Tibial nerve (tissue), 3 donors: ENCODE data around the gene TTC23.

ENCODE experiments used
- POLR2A ChIP-seq, 2 donors: fragments of 450-650 bp; IDR thresholded peaks; one replicate each; pipeline ENCODE4 v1.6.1; 2017; ENCODE audit warnings: antibody characterized with exemption in 2 of 2, mild to moderate bottlenecking in 2 of 2, moderate library complexity in 2 of 2
- TF ChIP-seq, protein P1 (sequence below), 5 experiments: fragments of 200-600 bp in 3 of 5; fragments of 450-650 bp in 2 of 5; sonication (generic) in 3 of 5; IDR thresholded peaks; one replicate each; pipeline ENCODE4 v1.5.1; 2016 to 2019; ENCODE audit warnings: antibody characterized with exemption in 5 of 5, mild to moderate bottlenecking in 3 of 5, moderate library complexity in 2 of 5

DNA sequence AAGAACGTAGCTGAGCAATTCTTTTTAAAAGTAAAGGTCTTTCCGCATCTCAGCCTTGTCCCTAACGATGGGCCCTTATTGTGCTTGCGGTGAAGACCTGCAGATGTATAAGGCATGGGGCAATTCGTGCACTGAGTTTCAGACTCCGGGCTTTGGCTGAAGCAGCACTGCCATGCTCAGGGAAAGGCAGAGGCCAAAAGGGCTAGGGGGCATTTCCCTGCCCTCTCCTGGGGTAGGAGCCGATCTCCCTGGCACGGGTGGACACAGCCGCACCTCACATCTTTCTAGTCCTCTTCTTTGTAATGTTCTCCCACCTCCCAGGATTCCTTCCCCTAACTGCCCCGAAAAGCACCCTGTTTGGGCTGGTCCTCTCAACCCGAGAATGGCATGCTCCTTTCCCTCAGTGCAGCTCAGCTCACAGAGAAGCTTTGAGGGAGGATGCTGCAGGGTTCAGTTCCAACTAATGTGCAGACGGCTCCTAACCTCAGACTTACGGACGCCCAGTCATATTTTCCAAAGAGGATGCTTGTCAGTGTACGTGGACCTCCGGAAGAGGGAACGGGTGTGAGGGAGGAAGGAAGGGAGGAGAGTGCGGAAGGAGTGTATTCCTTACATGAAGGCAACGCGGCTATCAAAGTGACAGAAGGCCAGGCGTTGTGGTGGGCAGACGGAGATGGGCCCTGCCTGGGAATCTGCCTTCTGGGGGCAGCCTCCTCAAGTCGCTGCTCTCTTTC lies 83.3 kb downstream of the TTC23 start:
- TF ChIP-seq POLR2A (IDR thresholded peaks at IDR 0.05) = no peak
- TF ChIP-seq, protein P1, sequence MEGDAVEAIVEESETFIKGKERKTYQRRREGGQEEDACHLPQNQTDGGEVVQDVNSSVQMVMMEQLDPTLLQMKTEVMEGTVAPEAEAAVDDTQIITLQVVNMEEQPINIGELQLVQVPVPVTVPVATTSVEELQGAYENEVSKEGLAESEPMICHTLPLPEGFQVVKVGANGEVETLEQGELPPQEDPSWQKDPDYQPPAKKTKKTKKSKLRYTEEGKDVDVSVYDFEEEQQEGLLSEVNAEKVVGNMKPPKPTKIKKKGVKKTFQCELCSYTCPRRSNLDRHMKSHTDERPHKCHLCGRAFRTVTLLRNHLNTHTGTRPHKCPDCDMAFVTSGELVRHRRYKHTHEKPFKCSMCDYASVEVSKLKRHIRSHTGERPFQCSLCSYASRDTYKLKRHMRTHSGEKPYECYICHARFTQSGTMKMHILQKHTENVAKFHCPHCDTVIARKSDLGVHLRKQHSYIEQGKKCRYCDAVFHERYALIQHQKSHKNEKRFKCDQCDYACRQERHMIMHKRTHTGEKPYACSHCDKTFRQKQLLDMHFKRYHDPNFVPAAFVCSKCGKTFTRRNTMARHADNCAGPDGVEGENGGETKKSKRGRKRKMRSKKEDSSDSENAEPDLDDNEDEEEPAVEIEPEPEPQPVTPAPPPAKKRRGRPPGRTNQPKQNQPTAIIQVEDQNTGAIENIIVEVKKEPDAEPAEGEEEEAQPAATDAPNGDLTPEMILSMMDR (IDR thresholded peaks at IDR 0.05) = no peak
